Measurements from ENCODE around the gene ZNF341. TPM values are rescaled to one million over a fixed set of nuclear protein-coding genes. Genes with fewer than 3 reads are reported as not detected.

ZNF341 gene
- total and polyA plus RNA-seq, 9 of the 15 experiments (the other 6 are each of a cell fraction or from before 2014, with no cell fraction given): 0.08 to 2.6 (median 1.0) TPM

- no peak for TF ChIP-seq CEBPZ (IDR thresholded peaks at IDR 0.05; ENCODE audit: borderline replicate concordance, low read depth, low read length)
- no peak for TF ChIP-seq ZNF316 (IDR thresholded peaks at IDR 0.05)
- TF ChIP-seq CCAR2 (IDR thresholded peaks at IDR 0.05; ENCODE audit: low read depth, low read length): no peak
- peak; percentile 9; the same call in 1 of the 2 replicates for TF ChIP-seq ESRRA (IDR thresholded peaks at IDR 0.05; ENCODE audit: borderline replicate concordance, low read depth)
- 0 out of 2 replicates have a peak, but pooled peaks have one; percentile 71 for TF ChIP-seq CUX1 (CRISPR knock-in tag; IDR thresholded peaks at IDR 0.05)
- TF ChIP-seq HOMEZ (CRISPR knock-in tag; IDR thresholded peaks at IDR 0.05): no peak
- 0 out of 4 replicates have a peak, but pooled peaks of 1 of the 2 experiments have one; percentile 3 for TF ChIP-seq TBL1XR1 (IDR thresholded peaks at IDR 0.05; ENCODE audit: low read length in 2 of 2)
- peak; percentile 92 for TF ChIP-seq ZNF766 (CRISPR knock-in tag; conservative IDR thresholded peaks at IDR 0.05)
- TF ChIP-seq BHLHE40 (IDR thresholded peaks at IDR 0.05; ENCODE audit: low read length): peak; percentile 16; the same call in 1 of the 2 replicates
- TF ChIP-seq HMGN3 (IDR thresholded peaks at IDR 0.05; ENCODE audit: borderline replicate concordance, extremely low read depth, insufficient read length, low read depth, low read length): peak; percentile 97
- no peak for TF ChIP-seq IRF1 (CRISPR knock-in tag; IDR thresholded peaks at IDR 0.05; ENCODE audit: borderline replicate concordance)
- TF ChIP-seq THRB (CRISPR knock-in tag; conservative IDR thresholded peaks at IDR 0.05): no peak
- no peak for TF ChIP-seq DIDO1 (tag; IDR thresholded peaks at IDR 0.05; ENCODE audit: low read depth)
- TF ChIP-seq ZNF274 (IDR thresholded peaks at IDR 0.05; ENCODE audit: borderline replicate concordance, low read depth, low read length): no peak
Measured at GRCh38 chr20:33731693-33732165, at the start of gene ZNF341 (continued).

Data from K562 (cell line).